DMS114 treated with DMSO at 0.1 percent for 48 hours (cell line): ENCODE measurements around the gene CPNE4.

Source experiments
- DNase-seq: peaks from one replicate; lab custom pipeline; 2025; ENCODE audit not compliant: unreplicated experiment; lab: John Stamatoyannopoulos, UW

Gene CPNE4

DNA sequence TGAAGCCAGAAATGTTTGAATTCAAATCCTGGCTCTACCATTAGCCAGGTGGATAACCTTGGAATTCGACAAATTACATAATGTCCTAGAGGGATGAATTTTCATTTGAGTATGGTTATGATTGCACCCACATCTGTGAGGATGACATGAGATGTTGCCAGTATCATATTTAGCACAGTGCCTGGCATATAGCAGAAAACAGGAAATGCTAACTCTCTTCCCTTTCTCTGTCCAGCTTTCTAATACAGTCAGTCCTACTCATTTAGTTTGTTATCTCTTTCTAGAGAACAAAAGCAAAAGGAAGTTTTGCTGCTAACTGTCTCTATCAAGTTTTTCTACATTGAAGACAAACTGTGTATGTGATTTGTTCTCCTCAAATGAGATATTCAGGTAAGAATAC is 231.7 kb downstream of the CPNE4 start:
- DNase-seq = no peak

DNA sequence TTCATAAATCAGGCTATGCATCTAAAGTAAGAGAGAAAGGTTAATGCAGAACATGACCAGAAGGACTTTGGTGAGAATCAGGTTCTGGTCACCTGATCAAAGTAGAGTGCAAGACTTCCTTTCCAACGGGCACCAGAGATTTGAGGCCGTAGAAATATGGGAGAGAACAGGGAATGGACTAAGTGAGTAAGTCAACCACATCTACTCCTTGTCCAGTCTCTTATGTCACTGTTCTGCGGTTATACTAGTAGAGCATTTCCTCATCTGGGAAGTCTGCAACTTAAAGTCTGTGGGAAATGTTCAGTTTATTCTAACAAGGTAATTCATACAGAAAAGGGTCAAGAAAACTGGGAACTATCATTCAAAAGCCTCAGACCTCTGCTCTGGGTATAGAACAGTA is 232.8 kb downstream of the CPNE4 start:
- DNase-seq = no peak

DNA sequence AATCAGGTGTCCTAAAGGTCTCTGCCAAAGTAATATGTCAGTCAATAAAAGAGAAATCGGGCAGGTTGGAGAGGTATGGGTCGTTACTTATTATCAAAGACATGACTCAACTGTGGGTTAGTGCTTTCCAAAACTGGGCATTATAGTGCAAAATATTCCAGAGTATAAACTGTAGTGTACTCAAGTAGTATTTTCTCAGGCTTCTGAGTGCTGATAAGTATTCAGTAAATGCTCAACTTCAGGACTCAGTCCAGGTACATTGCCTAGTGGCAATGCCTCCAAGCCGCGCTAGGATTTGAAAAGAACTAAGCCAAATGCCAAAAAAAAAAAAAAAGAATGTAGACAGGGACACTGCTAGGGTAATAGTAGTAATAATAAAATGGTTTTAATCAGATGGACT is 233.2 kb downstream of the CPNE4 start:
- DNase-seq = no peak

DNA sequence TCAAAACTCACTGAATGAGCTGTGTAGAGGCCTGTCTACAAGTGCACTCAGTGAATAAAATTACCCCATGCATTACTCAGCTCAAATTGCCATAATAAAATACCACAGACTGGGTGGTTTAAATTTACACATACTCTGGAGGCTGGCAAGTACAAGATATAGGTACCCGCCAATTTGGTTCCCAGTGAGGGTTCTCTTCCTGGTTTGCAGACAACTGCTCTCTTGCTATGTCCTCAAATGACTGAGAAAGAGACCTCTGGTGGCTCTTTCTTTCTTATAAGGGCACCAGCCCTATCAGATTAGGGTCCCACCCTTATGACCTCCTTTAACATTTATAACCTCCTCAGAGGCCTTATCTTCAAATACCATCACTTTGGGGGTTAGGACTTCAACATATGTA is 237.0 kb downstream of the CPNE4 start:
- DNase-seq = no peak

DNA sequence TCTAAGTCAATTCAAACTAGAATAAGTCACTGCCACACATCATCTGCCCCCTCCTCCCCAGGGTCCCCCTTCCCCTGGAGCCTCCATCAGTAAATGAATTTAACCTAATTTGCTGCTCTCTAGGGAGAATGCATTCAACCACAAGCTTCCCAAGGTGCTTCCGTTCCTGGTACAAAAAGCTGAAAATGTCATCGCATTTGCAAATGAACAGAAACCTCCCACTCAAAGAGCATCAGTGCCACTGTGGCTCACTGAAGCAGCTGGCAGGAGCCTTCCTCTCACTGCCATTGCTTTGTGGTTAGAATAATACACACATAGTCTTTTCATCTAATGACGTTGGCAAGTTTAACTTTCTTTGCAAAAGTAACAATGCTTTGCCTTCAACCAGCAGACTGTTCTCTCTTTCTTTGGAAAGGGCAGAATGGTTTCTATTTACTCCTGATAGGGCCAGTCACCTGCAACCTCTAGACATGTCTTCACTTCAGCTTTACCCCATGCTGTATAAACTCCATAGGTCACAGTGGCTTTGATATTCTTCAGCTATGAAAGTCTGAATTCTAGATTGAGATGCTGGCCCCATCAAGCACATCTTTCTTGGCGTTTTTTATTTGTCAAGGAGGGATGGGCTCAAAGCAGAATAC is 238.1 kb downstream of the CPNE4 start:
- no peak for DNase-seq

DNA sequence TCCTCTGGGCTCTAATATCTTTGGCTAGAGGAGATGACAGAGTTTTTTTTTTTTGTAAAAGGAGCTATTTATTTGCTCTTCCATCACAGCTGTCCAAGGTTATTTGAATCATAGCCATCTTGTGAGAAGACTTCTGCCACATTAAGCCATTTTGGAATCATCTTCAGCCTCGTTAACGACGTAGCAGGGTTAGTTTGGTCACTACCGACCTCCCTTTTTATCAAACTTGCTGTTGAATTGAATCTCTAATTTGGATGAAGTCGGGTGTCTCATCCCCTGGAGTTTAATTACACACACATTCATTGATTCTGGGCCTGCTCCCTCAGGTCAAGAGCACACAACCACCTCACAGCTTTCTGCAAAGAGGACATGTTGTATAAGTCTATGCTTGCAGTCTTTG is 238.7 kb downstream of the CPNE4 start:
- DNase-seq = no peak

DNA sequence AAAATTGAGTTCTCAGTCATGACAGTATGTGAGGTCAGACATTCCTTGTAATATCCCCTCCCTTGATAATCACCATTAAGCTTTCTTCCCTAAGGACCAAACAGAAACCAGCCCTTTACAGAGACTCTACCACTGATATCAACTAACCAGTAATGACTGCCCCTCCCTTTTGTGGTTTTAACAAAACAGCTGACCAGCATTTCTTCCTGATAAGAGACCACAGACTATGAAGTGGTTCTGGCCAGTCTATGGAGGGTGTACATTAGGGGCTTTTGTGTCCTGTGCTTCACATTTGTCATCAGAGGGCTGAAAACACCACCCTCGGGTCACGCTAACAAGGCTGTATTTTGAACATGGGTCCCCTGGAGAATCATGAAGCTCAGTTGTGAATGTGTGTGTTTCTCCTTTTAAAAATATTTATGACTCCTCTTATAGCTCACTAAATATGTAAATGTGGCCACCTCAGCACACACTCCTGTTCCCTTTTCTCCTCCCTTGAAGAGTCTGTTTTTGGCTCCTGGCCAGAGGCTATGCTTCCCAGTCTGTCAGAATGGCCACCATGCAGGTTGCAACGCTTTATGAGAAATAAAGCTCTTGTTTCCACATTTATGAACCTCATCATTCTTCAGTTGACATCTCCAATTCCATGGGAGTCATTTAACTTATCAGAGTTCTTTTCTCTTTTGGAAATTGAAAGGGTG is 239.3 kb downstream of the CPNE4 start:
- no peak for DNase-seq

DNA sequence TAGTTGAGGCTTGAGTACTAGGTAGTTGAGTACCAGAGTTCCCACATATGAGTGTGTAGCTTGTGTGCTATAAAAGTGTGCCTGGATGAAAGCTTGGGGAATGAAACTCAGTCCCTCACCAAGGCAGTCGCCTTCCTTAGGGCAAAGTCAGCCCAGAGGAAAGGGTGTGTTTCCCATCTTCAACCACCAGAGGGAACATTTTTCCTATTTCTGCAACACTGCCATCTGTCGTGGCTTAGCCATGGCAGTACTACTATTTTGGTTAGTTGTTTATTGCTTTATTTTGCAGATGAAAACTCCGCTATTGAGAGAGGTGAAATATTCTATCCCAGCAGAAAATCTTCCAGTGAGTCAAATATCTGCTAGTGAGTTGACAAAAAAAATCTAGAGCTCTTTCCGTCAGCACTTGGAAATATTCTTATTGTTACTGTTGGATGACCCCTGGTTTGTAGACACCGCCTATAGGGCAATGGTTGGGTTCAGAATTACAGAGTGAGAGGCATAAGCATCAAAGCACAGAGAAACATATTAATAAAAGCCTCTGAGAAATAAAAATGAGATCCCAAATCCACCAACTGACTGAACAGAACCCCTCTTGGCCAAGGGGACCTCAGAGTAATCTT is 239.9 kb downstream of the CPNE4 start:
- peak; percentile 36 for DNase-seq

DNA sequence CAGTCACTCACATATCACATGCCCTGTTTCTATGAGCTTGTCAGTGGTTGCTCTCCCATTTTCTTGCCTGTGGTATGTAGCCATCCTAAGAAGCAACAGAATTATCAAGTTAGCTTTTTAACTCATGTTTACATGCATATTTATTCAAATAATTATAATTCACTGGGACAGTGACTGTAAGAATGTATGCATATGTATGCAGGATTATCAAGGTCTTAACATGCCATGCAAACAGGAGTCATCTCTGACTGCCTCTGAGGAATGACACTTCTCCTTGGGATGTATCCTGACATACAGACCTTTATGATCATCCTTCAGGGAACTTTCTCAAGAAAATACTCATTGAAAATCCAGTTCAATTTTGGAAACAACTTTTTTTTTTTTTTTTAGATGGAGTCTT is 240.9 kb downstream of the CPNE4 start:
- DNase-seq = no peak

DNA sequence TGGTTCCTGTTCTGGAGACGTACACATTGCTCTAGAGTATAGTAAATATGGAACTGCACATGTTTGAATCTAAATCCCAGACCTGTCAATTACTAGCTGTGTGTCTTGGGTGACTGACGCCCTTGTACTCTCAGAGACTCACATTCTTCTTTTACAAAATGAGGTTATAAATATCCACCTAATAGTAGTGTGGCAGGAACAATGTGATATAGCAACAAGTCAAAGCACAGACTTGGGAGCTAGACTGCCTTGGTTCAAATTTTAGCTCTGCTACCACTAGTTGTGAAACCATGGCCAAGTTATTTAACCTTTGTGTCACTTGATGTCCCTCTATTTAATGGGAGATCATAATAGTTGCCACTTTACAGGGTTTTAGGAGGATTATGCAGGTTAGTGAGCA is 245.6 kb downstream of the CPNE4 start:
- DNase-seq = no peak

DNA sequence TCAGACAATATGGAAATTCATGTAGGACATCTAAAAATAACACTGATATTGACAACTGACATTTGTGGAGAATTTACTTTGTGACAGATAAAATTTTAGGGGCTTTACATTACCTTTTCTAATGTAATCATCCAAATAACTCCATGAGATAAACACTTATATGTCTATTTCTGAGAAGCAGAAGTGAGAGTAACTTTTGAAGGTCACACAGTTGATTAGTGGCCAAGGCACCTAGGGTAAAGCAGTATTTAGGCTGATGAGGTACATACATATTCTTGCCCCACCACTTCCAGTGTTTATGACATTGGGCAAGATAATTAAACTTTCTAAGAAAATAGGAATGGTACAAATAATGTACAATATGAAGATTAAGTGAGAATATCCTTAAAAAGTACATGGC is 248.4 kb downstream of the CPNE4 start:
- DNase-seq = no peak

DNA sequence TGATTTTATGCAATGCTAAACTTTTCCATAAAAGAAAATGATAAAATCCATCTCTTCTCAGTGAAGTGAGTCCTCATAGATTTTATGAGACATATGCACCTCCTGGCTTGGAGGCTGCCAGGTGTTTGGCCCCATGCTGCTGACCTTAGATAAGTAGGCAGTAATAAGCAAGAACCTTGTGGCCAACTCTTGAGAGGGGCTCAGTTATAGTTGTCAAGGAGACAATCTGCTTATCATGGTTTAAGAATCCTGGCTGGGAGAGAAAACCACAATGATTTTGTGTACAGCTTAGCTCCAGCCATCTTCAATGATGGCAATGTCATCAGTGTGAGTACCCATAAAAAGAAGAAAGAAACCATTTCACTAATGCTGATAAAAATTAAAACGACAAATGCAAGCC is 252.1 kb downstream of the CPNE4 start:
- no peak for DNase-seq

DNA sequence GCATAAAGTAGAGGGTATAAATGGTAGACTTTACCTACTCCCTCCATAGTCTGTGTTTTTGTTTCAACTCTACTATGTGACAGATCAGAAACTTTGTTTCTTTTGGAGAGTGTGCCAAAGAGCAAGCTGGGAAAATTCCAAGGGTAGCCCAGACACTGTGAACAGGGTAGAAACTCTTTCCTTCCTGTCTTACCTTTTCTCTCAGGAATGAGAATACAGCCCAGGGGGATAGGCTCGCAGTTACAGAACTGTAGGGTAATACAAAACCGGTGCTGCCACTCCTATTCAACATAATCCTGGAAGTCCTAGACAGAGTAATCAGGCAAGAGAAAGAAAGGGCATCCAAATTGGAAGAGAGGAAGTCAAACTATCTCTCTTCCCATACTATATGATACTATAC is 256.3 kb downstream of the CPNE4 start:
- no peak for DNase-seq

DNA sequence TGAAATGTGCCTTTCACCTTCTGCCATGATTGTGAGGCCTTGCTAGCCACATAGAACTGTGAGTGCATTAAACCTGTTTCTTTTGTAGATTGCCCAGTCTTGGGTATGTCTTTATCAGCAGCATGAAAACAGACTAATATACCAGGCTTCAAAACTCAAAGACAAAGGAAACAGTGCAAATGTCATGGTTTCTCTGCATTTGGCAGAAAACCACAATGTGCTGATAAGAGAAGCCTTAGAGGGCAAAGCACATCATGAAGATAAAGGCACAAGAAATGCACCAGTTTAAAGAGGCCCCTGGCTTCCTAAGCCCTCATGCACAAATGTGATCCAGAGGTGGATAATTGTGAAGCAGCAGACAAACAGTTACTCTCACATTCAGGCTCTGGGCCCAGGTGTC is 259.2 kb downstream of the CPNE4 start:
- no peak for DNase-seq

DNA sequence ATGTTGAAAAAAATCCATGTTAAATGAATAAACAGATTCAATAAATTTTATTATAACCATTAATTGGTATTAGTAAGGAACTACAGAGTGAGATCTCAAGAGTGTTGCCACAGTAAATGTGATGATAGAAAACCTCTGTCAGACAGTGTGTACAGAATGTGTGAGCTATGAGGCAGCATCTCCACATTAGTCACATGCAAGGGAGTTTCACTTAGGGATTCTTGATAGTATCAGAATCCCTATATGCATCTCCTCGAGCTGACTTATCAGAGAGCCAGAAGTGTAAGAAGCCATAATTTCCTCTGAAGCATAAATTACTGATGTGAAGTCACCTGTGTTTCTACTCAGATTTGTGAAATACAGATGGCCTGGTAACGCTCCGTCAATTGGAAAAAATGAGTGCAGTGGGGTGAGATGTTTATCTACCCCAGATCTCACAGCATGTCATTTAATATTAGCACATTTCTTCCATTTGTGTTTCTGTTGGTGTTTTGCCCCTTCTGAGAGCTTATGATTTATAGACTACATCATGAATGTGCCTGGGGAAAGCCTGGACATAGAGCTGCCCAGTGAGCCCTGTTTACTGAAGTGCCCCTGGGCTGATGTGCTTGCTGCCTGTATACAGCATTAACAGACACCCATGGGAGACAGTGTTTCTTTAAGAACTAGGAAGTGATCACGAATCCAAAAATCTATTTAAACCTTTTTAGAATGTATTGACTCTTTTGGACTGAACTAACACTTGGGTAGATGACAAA is 262.4 kb downstream of the CPNE4 start:
- DNase-seq = no peak

DNA sequence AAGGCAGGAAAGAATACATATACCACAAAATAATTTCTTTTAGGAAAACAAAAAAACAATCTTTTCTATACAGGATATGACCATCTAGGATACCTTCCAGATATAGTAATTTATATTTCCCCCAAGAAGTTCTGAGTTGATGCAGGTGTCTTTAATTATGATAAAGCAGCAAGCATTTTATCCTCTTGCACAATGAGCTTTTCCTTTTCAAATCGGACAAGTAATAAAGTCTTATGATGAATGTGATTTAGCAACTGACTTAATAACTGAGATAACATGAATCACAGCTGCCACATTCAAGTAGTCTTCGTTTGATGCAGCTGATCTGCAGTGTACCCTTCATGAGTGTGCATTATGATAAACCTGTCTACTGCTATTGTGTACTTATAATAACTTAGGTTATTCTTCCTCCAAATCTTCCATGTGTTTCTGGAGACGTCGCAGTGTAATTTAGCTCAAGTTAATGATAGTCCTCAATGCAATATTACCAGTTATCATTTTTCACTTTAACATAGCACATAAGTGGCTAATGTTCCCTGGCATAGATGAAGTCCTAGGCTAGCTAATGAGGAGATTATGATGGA is 271.7 kb downstream of the CPNE4 start:
- DNase-seq = no peak

DNA sequence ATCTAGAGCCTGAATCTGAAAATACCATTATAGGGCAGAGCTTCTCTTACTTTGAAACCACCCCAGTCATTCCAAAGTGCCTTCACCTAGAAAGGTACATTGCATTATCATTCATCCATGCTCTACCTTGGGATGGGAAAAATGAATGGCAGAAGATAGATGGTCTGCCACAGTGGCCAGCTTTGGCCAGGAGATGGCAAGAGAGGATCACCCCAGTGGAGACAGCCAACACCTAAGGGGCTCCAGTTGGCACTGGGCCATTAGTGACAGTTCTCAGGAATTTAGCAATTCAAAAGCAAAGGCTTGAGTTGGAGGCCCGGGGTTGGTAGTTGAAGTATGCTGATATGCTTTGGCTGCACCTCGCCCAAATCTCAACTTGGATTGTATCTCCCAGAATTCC is 278.4 kb downstream of the CPNE4 start:
- DNase-seq = no peak

DNA sequence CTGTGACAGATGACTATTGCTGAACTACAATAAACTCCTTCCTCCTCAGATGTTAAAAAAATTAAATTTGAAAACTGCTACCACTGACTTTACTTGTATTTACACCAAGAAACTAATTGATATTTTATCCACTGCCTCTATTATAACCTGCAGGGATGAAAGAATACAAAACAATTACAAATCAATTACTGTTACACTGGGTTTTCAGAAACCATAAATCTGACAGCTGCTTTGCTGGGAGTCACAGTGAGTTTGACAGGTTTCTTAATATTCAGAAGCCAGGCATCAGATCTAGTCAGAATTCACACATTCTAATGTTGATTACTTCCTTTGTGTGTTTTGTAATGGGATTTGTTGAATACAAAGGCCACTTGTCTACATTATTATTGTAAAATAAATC is 279.4 kb downstream of the CPNE4 start:
- DNase-seq = no peak

DNA sequence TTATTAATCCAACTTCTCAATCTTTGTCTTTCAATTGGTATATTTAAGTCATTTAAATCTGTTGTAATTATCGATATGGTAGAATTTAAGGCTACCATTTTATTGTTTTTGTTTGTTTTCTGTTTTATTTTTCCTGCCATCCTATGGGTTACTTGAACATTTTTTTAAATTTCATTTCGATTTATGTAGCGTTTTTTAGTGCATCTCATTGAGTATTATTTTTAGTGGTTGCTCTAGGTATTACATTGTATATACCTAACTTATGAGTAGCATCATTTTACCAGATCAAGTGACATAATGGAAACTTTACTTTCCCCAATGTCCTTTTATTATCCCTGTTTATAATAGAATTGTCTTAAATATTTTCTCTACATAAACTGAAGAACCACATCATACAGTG is 284.6 kb downstream of the CPNE4 start:
- DNase-seq = no peak

DNA sequence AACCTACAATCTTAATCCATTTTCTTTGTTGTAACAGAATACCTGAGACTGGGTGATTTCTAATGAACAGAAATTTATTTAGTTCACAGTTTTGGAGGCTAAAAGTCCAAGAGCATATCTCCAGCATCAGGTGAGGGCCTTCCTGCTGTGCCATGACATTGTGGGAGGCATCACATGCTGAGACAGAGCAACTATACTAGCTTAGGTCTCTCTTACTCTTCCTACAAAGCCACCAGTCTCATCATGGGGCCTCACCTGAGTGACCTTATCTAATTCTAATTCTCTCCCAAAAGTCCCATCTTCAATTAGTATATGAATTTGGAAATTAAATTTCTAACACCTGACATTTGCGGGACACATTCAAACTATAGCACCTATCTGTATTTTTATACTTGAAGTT is 285.0 kb downstream of the CPNE4 start:
- DNase-seq = no peak

DNA sequence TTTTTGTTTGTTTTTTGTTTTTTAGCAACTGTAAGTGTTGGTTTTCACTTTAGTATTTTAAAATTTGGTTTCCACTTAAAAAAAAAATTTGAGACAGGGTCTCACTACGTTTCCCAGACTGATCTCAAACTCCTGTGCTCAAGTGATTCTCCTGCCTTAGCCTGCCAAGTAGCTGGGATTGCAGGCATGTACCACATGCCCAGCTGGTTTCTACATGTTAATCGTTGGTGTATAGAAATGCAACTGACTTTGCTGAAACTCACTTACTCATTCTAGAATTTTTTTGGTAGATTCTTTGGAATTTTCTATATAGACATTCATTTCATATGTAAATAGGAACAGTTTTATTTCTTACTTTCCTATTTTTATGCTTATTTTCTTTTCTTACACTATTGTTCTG is 287.3 kb downstream of the CPNE4 start:
- no peak for DNase-seq

DNA sequence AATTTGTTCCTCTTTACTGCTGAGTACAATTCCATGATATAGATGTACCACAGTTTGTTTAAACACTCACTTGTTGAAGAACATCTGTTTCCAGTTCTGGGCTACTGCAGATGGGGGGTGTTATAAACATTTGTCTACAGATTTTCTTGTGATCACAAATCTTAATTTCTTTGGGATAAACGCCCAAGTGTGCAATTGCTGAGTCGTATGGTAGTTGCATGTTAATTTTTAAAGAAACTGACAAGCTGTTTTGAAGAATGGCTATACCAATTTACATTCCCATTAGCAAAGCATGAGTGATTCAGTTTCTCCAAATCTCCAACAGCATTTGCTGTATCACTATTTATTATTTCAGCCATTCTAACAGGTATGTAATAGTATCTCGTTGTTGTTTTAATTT is 290.0 kb downstream of the CPNE4 start:
- no peak for DNase-seq
